NT2/D1 (cell line): ENCODE data around the gene TRABD2B.

Experiments used
- DNase-seq: peaks from one replicate; pipeline ENCODE4 v3.0.0-alpha.2; 2011; ENCODE audit warnings: low read depth, low spot score
- H3K27me3 ChIP-seq: 2 replicates; pipeline ENCODE4 v1.6.0; 2011; ENCODE audit warnings: mild to moderate bottlenecking; ENCODE audit not compliant: insufficient read length, insufficient read depth
- H3K36me3 ChIP-seq: 2 replicates; pipeline ENCODE4 v1.6.1; 2011; ENCODE audit warnings: mild to moderate bottlenecking, low read length, mixed read lengths; ENCODE audit not compliant: insufficient read depth, insufficient read length
- H3K4me1 ChIP-seq: 2 replicates; pipeline ENCODE4 v1.5.1; 2011; ENCODE audit not compliant: insufficient read depth, insufficient read length
- H3K4me3 ChIP-seq: 2 replicates; pipeline ENCODE4 v1.5.1; 2011; ENCODE audit warnings: low read depth; ENCODE audit not compliant: insufficient read length
- H3K9ac ChIP-seq: 2 replicates; pipeline ENCODE4 v1.6.0; 2011; ENCODE audit warnings: low read depth; ENCODE audit not compliant: insufficient read length
- H3K9me3 ChIP-seq: 2 replicates; pipeline ENCODE4 v1.5.1; 2011; ENCODE audit warnings: mild to moderate bottlenecking, low read length; ENCODE audit not compliant: insufficient read depth
- SUZ12 ChIP-seq: IDR thresholded peaks from 2 replicates; pipeline ENCODE4 v1.6.1; 2011; ENCODE audit not compliant: insufficient read length, insufficient read depth; ENCODE audit errors: extremely low read depth
- YY1 ChIP-seq: IDR thresholded peaks from 2 replicates; pipeline ENCODE4 v1.6.1; 2011; ENCODE audit not compliant: insufficient read length, insufficient read depth
- ZNF274 ChIP-seq: IDR thresholded peaks from 2 replicates; pipeline ENCODE4 v1.6.1; 2011; ENCODE audit warnings: mild to moderate bottlenecking, low read depth, low read length

The TRABD2B gene

GRCh38 chr1:48036710-48037355, 39.6 kb upstream of the TRABD2B start:
- Histone ChIP-seq H3K27me3 (no peaks in the 10 kb centered on the region), H3K4me3 (no peak overlapping the region), H3K9me3 (no peaks in the 10 kb centered on the region), H3K9ac (no peak overlapping the region), H3K4me1 (peaks cover 23% of the 10 kb centered on the region), H3K36me3 (no peaks in the 10 kb centered on the region)
- DNase-seq: no peak
- no peak for TF ChIP-seq ZNF274
- TF ChIP-seq YY1: no peak
- TF ChIP-seq SUZ12: no peak

- Histone ChIP-seq H3K9ac (no peak overlapping the region), H3K27me3 (no peaks in the 10 kb centered on the region), H3K9me3 (no peaks in the 10 kb centered on the region), H3K4me1 (peaks cover 18% of the 10 kb centered on the region), H3K36me3 (no peaks in the 10 kb centered on the region), H3K4me3 (no peak overlapping the region)
- no peak for DNase-seq
- TF ChIP-seq SUZ12 (no peak), ZNF274 (no peak), YY1 (no peak)
Measured at GRCh38 chr1:48035371-48036141, 38.4 kb upstream of the TRABD2B start.

- Histone ChIP-seq H3K9me3 (no peaks in the 10 kb centered on the region), H3K36me3 (no peaks in the 10 kb centered on the region), H3K4me1 (peaks cover 9% of the 10 kb centered on the region), H3K4me3 (no peak overlapping the region), H3K9ac (no peak overlapping the region), H3K27me3 (no peaks in the 10 kb centered on the region)
- DNase-seq: no peak
- TF ChIP-seq SUZ12: no peak
- TF ChIP-seq YY1: no peak
- no peak for TF ChIP-seq ZNF274
Measured at GRCh38 chr1:48033495-48034045, 36.4 kb upstream of the TRABD2B start.

- no peak overlapping the region for H3K9ac ChIP-seq
- no peak overlapping the region for H3K4me3 ChIP-seq
- no peaks in the 10 kb centered on the region for H3K9me3 ChIP-seq
- H3K27me3 ChIP-seq: no peaks in the 10 kb centered on the region
- peaks cover 19% of the 10 kb centered on the region for H3K4me1 ChIP-seq
- no peaks in the 10 kb centered on the region for H3K36me3 ChIP-seq
- TF ChIP-seq ZNF274 (no peak), YY1 (no peak), SUZ12 (no peak)
- DNase-seq: no peak
Measured at GRCh38 chr1:48031676-48032075, 34.5 kb upstream of the TRABD2B start.

- peaks cover 20% of the 10 kb centered on the region for H3K4me1 ChIP-seq
- TF ChIP-seq YY1 (no peak), SUZ12 (no peak), ZNF274 (no peak)
Measured at GRCh38 chr1:48030696-48031365, 33.6 kb upstream of the TRABD2B start.

GRCh38 chr1:48030211-48030610, 33.0 kb upstream of the TRABD2B start:
- TF ChIP-seq YY1 (no peak), SUZ12 (no peak), ZNF274 (no peak)
- no peaks in the 10 kb centered on the region for H3K27me3 ChIP-seq
- H3K9me3 ChIP-seq: no peaks in the 10 kb centered on the region
- peaks cover 18% of the 10 kb centered on the region for H3K4me1 ChIP-seq
- H3K4me3 ChIP-seq: no peak overlapping the region
- no peak overlapping the region for H3K9ac ChIP-seq
- H3K36me3 ChIP-seq: no peaks in the 10 kb centered on the region
- no peak for DNase-seq

More at GRCh38 chr1:48030696-48031365, 33.6 kb upstream of the TRABD2B start:
- Histone ChIP-seq H3K36me3 (no peaks in the 10 kb centered on the region), H3K27me3 (no peaks in the 10 kb centered on the region), H3K9me3 (no peaks in the 10 kb centered on the region), H3K4me3 (no peak overlapping the region), H3K9ac (no peak overlapping the region)
- DNase-seq: no peak
